PC-3 (cell line): ENCODE measurements around the gene VGLL3.

Experiments used
- CTCF ChIP-seq: fragments of 300-600 bp; sonication (generic); conservative IDR thresholded peaks from 2 replicates; pipeline ENCODE4 v1.5.1; 2017; ENCODE audit warnings: antibody characterized with exemption, low read depth, mild to moderate bottlenecking, low read length
- EZH2 ChIP-seq: fragments of 300-600 bp; sonication (generic); IDR thresholded peaks from one replicate; pipeline ENCODE4 v1.6.1; 2017; ENCODE audit warnings: antibody characterized with exemption, mild to moderate bottlenecking, low read length; ENCODE audit not compliant: unreplicated experiment
- EZH2phosphoT487 ChIP-seq: fragments of 300-600 bp; sonication (generic); IDR thresholded peaks from 2 replicates; pipeline ENCODE4 v1.6.1; 2018; ENCODE audit warnings: mild to moderate bottlenecking, antibody characterized with exemption, low read length, borderline replicate concordance

GRCh38 chr3:86995537-86995936 lies 4.6 kb upstream of the VGLL3 start:
- no peak for TF ChIP-seq CTCF
- TF ChIP-seq EZH2, result no peak
- no peak for TF ChIP-seq EZH2phosphoT487
